Measurements from ENCODE around the gene MIER2. TPM values are rescaled to one million over a fixed set of nuclear protein-coding genes. Genes with fewer than 3 reads are reported as not detected.

MIER2 gene
- polyA plus RNA-seq, 1 of the 3 experiments (the other 2 are of a cell fraction), result 15.9 TPM

DNA sequence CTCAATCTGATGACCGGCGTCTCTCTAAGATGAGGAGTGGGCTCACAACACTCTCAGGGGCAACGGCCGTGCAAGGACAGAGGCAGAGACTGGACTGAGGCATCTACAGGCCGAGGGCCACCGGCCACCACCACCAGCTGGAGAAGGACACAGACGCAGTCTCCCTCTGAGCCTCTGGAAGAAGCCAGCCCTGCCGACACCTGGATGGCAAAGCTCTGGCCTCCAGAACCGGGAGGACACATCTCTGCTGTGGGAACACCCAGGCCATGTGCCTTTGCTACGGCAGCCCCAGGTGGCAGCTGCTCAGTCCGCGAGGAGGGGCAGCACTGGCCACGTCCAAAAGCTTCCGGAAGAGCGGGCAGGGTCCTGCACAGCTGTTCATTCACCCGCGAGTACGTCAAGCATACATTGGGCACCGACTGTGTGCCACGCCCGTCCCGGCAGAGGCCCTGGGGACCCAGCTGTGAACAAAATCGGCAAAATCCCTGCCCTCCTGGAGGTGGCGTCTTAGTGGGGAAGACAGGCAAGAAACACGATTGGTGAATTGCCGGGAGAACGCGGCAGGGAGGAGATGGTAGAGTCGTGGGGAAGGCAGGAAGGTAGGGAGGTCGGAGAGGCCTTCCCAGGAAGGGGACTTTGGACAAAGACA is 47.3 kb upstream of the MIER2 start:
- TF ChIP-seq FOXM1 (IDR thresholded peaks at IDR 0.05; ENCODE audit: low read depth) (no peak), SIN3A (IDR thresholded peaks at IDR 0.05; ENCODE audit: borderline replicate concordance, low read depth, low read length) (no peak), EP300 (IDR thresholded peaks at IDR 0.05; ENCODE audit: borderline replicate concordance in 1 of 2, low read depth in 1 of 2, low read length in 1 of 2) (no peak), CHD2 (IDR thresholded peaks at IDR 0.05; ENCODE audit: low read length, partially characterized antibody) (no peak), GATA2 (CRISPR knock-in tag; IDR thresholded peaks at IDR 0.05) (no peak), RCOR1 (IDR thresholded peaks at IDR 0.05; ENCODE audit: low read length) (no peak), MXI1 (IDR thresholded peaks at IDR 0.05; ENCODE audit: low read depth, low read length) (no peak)
- TF ChIP-seq, protein P1, sequence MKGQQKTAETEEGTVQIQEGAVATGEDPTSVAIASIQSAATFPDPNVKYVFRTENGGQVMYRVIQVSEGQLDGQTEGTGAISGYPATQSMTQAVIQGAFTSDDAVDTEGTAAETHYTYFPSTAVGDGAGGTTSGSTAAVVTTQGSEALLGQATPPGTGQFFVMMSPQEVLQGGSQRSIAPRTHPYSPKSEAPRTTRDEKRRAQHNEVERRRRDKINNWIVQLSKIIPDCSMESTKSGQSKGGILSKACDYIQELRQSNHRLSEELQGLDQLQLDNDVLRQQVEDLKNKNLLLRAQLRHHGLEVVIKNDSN (IDR thresholded peaks at IDR 0.05; ENCODE audit: borderline replicate concordance, low read depth), result no peak
- TF ChIP-seq, protein P2, sequence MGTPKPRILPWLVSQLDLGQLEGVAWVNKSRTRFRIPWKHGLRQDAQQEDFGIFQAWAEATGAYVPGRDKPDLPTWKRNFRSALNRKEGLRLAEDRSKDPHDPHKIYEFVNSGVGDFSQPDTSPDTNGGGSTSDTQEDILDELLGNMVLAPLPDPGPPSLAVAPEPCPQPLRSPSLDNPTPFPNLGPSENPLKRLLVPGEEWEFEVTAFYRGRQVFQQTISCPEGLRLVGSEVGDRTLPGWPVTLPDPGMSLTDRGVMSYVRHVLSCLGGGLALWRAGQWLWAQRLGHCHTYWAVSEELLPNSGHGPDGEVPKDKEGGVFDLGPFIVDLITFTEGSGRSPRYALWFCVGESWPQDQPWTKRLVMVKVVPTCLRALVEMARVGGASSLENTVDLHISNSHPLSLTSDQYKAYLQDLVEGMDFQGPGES (IDR thresholded peaks at IDR 0.05; ENCODE audit: low read depth, low read length), result no peak
- no peak overlapping the region for H3K27ac ChIP-seq (ENCODE audit: low read depth in 2 of 2, low read length in 1 of 2)
- no peak overlapping the region for H3K4me2 ChIP-seq
- no peaks in the 10 kb centered on the region for H3K36me3 ChIP-seq (replicated peaks in 1 of 2; ENCODE audit: control insufficient read depth in 1 of 2, insufficient read depth in 2 of 2, low read length in 1 of 2)
- no peaks in the 10 kb centered on the region for H3K79me2 ChIP-seq (ENCODE audit: insufficient read depth)
- no peak overlapping the region for H2AFZ ChIP-seq (ENCODE audit: low read depth)
- DNase-seq, result no peak
- H3K4me1 ChIP-seq (ENCODE audit: control insufficient read depth in 1 of 2, insufficient read depth in 2 of 2, low read depth in 1 of 2, low read length in 1 of 2), result peaks cover 0 to 3% of the 10 kb centered on the region in 2 experiments; a peak in 1 of 4 replicates
- H3K4me3 ChIP-seq (ENCODE audit: low read depth in 2 of 2, low read length in 1 of 2), result no peak overlapping the region
- H3F3A ChIP-seq (replicated peaks; ENCODE audit: insufficient read depth), result peaks cover 21% of the 10 kb centered on the region
- H3K9ac ChIP-seq, result no peak overlapping the region
- CTCF ChIA-PET, result no interaction called here
- no peaks in the 10 kb centered on the region for H3K9me2 ChIP-seq
- no peaks in the 10 kb centered on the region for H3K27me3 ChIP-seq (ENCODE audit: insufficient read depth)
- H4K20me1 ChIP-seq (ENCODE audit: insufficient read depth), result no peaks in the 10 kb centered on the region
- no peaks in the 10 kb centered on the region; the same call in 1 of the 2 replicates for H3K9me3 ChIP-seq
- WGBS (ENCODE audit: low lambda C conversion rate), result 88% methylated on average over 22 of the region's 30 CpGs
- POLR2A ChIA-PET, result no interaction called here

DNA sequence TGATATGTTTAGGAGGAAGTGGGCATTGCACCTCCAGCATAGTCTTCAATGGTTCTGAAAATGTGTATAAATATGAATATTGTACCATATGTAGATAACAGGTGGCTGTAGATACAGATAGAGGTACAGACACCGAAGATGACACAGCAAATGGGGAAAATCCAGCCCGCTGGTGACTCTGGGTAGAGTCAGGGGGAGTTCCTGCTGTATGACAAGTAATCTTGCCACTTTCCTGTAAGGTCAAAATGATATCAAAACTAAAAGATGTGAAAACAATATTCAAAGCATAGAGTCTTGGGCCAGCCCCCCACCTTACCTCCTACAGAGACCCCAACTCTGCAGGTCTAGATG is 46.6 kb upstream of the MIER2 start:
- Histone ChIP-seq H3K27ac (ENCODE audit: low read depth in 2 of 2, low read length in 1 of 2) (no peak overlapping the region), H3F3A (replicated peaks; ENCODE audit: insufficient read depth) (peaks cover 21% of the 10 kb centered on the region), H3K27me3 (ENCODE audit: insufficient read depth) (no peaks in the 10 kb centered on the region), H4K20me1 (ENCODE audit: insufficient read depth) (no peaks in the 10 kb centered on the region), H3K9me2 (no peaks in the 10 kb centered on the region), H3K9ac (no peak overlapping the region), H3K4me2 (no peak overlapping the region), H3K79me2 (ENCODE audit: insufficient read depth) (no peaks in the 10 kb centered on the region), H3K4me1 (ENCODE audit: control insufficient read depth in 1 of 2, insufficient read depth in 2 of 2, low read depth in 1 of 2, low read length in 1 of 2) (peaks cover 0 to 3% of the 10 kb centered on the region in 2 experiments; a peak in 1 of 4 replicates), H3K36me3 (replicated peaks in 1 of 2; ENCODE audit: control insufficient read depth in 1 of 2, insufficient read depth in 2 of 2, low read length in 1 of 2) (no peaks in the 10 kb centered on the region), H3K4me3 (ENCODE audit: low read depth in 2 of 2, low read length in 1 of 2) (no peak overlapping the region), H3K9me3 (no peaks in the 10 kb centered on the region), H2AFZ (ENCODE audit: low read depth) (no peak overlapping the region)
- DNase-seq, result no peak
- CTCF ChIA-PET, result no interaction called here
- WGBS (ENCODE audit: low lambda C conversion rate), result 29% methylated on average over 2 of the region's 2 CpGs
- POLR2A ChIA-PET, result no interaction called here
- no peak for TF ChIP-seq NFIC (IDR thresholded peaks at IDR 0.05; ENCODE audit: borderline replicate concordance)
- no peak for TF ChIP-seq RFX5 (IDR thresholded peaks at IDR 0.05; ENCODE audit: low read length)
- no peak for TF ChIP-seq CHD2 (IDR thresholded peaks at IDR 0.05; ENCODE audit: low read length, partially characterized antibody)
- no peak for TF ChIP-seq POLR2AphosphoS5 (IDR thresholded peaks at IDR 0.05; ENCODE audit: low read depth, low read length)
- TF ChIP-seq TAF1 (IDR thresholded peaks at IDR 0.05; ENCODE audit: borderline replicate concordance, low read depth, low read length), result no peak
- no peak for TF ChIP-seq MXI1 (IDR thresholded peaks at IDR 0.05; ENCODE audit: low read depth, low read length)
- TF ChIP-seq EP300 (IDR thresholded peaks at IDR 0.05; ENCODE audit: borderline replicate concordance in 1 of 2, low read depth in 1 of 2, low read length in 1 of 2), result no peak
- no peak for TF ChIP-seq SMC3 (IDR thresholded peaks at IDR 0.05; ENCODE audit: low read depth, low read length)
- TF ChIP-seq JUND (IDR thresholded peaks at IDR 0.05), result no peak
- TF ChIP-seq, protein P3, sequence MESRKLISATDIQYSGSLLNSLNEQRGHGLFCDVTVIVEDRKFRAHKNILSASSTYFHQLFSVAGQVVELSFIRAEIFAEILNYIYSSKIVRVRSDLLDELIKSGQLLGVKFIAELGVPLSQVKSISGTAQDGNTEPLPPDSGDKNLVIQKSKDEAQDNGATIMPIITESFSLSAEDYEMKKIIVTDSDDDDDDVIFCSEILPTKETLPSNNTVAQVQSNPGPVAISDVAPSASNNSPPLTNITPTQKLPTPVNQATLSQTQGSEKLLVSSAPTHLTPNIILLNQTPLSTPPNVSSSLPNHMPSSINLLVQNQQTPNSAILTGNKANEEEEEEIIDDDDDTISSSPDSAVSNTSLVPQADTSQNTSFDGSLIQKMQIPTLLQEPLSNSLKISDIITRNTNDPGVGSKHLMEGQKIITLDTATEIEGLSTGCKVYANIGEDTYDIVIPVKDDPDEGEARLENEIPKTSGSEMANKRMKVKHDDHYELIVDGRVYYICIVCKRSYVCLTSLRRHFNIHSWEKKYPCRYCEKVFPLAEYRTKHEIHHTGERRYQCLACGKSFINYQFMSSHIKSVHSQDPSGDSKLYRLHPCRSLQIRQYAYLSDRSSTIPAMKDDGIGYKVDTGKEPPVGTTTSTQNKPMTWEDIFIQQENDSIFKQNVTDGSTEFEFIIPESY (IDR thresholded peaks at IDR 0.05; ENCODE audit: borderline replicate concordance, low read depth), result no peak
- TF ChIP-seq SIN3A (IDR thresholded peaks at IDR 0.05; ENCODE audit: borderline replicate concordance, low read depth, low read length), result no peak
- no peak for TF ChIP-seq MEF2A (IDR thresholded peaks at IDR 0.05; ENCODE audit: borderline replicate concordance, low read depth)
- TF ChIP-seq, protein P4, sequence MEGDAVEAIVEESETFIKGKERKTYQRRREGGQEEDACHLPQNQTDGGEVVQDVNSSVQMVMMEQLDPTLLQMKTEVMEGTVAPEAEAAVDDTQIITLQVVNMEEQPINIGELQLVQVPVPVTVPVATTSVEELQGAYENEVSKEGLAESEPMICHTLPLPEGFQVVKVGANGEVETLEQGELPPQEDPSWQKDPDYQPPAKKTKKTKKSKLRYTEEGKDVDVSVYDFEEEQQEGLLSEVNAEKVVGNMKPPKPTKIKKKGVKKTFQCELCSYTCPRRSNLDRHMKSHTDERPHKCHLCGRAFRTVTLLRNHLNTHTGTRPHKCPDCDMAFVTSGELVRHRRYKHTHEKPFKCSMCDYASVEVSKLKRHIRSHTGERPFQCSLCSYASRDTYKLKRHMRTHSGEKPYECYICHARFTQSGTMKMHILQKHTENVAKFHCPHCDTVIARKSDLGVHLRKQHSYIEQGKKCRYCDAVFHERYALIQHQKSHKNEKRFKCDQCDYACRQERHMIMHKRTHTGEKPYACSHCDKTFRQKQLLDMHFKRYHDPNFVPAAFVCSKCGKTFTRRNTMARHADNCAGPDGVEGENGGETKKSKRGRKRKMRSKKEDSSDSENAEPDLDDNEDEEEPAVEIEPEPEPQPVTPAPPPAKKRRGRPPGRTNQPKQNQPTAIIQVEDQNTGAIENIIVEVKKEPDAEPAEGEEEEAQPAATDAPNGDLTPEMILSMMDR (IDR thresholded peaks at IDR 0.05), result no peak
- no peak for TF ChIP-seq RXRA (IDR thresholded peaks at IDR 0.05; ENCODE audit: borderline replicate concordance, low read depth)
- no peak for TF ChIP-seq RAD21 (IDR thresholded peaks at IDR 0.05; ENCODE audit: low read length)
- TF ChIP-seq FOSL2 (IDR thresholded peaks at IDR 0.05; ENCODE audit: borderline replicate concordance, low read depth), result no peak
- TF ChIP-seq, protein P2 (IDR thresholded peaks at IDR 0.05; ENCODE audit: low read depth, low read length), result no peak
